HG03175 (cell line): ENCODE data around the gene LGR6.
A peak's percentile ranks its signal among the peaks of the same experiment; 100 is the strongest.
"Not testable (repeated sequence)": the region's sequence is repeated elsewhere in the genome, so short reads cannot be mapped to it uniquely, and the experiment has no call there.

Experiments used
- ATAC-seq: cut with Tn5 transposase; IDR thresholded peaks from one replicate; pipeline ENCODE4 v1.9.1; 2021; ENCODE audit warnings: mild to moderate bottlenecking, moderate library complexity; ENCODE audit not compliant: unreplicated experiment

Gene LGR6

GRCh38 chr1:202176949-202177927, 16.4 kb upstream of the LGR6 start:
- no peak for ATAC-seq

DNA sequence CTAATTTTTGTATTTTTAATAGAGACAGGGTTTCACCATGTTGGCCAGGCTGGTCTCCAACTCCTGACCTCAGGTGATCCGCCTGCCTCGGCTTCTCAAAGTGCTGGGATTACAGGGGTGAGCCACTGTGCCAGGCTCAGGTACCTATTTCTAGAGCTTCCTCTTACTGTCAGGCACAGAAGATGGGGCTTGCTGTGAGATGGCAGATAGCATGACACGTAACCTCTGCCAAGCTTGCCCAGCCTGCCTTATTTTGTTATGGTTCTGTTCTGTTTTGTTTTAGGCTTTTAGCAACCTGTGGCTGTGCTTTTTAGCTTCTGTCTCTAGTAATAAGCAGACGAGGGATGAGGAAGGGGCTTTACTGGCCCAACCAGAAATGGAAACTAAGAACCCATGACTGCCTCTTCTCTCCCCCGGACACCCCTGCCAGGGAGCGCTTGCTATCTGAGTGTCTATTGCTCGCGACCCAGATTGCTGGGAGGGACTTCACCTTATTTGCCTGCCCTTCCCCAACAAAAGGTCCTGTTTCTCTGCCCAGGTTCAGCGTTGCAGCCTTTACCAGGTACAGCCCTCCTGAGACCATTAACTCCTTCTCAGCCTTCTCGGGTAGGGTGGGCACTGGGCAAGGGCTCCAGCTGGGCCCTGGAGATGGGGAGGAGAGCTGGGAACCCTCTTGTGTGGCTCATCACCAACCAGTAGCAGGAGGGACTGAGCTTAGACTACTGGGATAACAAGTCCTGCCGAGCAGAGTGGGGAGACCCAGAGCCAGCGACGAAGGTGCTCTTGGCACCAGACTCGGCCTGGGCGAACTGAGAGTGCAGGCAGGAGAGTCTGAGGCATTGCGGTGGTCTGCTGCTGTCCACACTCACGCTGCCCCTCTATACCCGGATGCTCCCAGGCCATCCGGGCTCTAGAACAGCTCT, 13.5 kb upstream of the LGR6 start:
- ATAC-seq: no peak

DNA sequence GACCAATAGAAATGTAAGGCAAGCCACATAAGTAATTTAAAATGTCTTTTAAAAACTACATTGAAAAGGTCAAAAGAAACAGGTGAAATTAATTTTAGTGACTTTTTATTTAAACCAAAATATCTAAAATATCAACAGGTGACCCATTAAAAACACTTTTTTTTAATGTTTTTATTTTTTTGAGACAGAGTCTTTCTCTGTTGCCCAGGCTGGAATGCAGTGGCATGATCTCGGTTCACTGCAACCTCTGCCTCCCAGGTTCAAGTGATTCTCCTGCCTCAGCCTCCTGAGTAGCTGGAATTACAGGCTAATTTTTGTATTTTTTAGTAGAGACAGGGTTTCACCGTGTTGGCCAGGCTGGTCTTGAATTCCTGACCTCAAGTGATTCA, 12.9 kb upstream of the LGR6 start:
- not testable (repeated sequence) for ATAC-seq

DNA sequence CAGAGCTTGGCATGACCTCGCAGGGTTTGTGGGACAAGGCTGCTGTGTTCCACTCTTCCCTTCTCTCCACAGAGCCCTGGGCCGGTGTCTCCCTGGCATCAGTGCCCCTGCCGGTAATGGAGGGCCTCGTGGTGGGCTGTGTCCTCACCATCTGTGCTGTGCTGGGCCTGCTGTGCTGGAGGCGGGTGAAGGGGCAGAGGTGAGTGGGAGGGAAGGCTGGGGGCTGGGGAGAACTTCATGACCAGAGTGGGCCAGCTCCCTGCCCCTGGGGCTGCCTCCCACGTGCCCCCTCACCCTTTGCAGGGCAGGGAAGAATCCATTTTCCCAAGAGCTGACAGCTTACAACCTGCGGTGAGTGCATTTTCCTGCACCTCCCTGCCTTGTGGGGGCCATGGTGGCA, 12.0 kb upstream of the LGR6 start:
- ATAC-seq: no peak

DNA sequence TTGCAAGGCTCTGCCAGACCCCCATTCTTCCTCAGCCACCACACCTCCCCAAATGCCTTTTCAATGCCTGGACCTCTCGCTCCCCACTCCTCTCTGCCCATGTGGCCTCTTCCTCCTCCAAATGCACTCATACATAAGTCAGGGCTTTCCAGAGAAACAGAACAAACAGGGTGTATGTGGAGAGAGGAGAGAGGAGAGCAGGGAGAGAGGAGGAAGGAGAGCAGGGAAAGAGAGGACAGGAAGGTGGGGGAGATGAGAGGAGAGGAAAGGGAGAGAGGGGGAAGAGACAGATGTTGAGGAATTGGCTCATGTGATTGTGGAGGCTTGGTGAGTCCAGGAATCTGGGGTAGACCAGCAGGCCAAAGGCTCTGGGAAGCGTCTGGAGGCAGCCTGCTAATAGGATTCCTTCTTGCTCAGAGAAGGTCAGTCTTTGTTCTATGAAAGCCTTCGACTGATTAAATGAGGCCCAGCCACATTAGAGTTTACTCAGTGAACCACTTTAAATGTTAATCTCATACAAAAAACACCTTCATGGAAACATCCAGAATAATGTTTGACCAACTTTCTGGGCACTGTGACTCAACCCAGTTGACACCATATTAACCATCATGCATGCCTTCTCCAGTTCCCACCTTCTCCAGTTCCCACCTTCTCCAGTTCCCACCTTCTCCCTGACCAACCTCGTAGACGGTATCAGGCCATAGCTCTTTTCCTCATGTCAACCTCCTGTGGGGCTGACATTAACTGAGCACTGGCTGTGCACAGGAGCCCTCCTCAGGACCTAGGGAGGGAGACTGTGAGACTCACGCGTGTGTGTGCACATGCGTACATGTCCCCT, 11.3 kb upstream of the LGR6 start:
- ATAC-seq: no peak

- ATAC-seq: no peak
These were observed 8.7 kb upstream of the LGR6 start for GRCh38 chr1:202184750-202185460.

DNA sequence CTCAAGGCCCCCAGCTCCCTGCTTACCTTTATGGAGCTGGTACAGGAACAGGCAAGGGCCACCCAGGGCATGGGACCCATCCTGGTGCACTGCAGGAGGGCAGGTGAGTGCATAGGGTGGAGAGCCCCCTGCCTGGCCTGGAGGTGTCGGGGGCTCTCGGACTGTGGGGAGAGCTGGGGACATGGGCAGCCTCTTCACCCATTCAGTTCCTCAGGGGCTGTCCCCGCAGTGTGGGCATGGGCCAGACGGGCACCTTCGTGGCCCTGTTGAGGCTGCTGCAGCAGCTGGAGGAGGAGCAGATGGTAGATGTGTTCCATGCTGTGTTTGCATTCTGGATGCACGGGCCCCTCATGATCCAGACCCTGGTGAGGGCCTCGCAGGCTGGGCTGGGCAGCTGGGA, 7.3 kb upstream of the LGR6 start:
- ATAC-seq: no peak

GRCh38 chr1:202187041-202187671, 6.4 kb upstream of the LGR6 start:
- ATAC-seq: no peak

GRCh38 chr1:202187697-202188407, 5.7 kb upstream of the LGR6 start:
- no peak for ATAC-seq

- peak; percentile 39 for ATAC-seq
These were observed 4.4 kb upstream of the LGR6 start for GRCh38 chr1:202189001-202189790.

DNA sequence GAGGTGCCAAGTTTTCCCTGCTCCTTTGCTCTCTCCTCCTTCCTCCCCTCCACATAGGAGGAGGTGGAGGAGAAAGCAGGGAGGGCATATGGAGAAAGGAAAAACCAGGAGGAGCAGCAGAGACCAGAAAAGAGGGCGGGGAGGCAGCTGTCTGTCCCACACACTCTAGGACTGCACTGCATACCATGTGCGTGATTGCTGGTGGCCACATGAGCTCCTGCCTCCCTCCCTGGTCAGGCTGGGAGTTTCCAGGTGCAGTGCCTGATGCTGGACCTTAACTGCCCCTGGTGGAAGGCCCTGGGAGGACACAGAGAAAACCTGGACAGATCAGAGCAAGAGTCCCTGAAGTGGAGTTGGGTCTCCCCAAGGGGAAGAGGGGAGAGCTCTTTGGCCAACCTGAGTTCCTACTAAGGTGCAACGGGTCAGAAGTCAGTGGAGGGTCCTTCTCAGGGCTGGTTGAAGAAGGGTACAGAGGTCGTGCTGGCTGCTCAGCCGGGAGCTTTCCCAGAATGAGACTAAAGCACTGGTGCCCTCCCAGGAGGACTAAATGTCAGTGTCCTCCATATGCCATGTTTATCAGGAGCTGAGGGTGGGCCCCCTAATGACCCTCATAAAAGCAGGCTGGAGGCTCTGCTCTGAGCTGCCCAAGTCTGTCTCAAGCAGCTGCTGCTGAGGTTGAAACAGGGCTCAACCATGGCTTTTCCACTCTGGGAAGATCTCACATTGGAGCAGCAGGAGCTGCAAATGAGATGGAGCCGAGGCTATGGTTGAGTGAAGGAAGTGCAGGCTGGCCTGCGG, 3.5 kb upstream of the LGR6 start:
- ATAC-seq: no peak

- ATAC-seq: not testable (repeated sequence)
These were observed 2.2 kb upstream of the LGR6 start for GRCh38 chr1:202191391-202191790.

DNA sequence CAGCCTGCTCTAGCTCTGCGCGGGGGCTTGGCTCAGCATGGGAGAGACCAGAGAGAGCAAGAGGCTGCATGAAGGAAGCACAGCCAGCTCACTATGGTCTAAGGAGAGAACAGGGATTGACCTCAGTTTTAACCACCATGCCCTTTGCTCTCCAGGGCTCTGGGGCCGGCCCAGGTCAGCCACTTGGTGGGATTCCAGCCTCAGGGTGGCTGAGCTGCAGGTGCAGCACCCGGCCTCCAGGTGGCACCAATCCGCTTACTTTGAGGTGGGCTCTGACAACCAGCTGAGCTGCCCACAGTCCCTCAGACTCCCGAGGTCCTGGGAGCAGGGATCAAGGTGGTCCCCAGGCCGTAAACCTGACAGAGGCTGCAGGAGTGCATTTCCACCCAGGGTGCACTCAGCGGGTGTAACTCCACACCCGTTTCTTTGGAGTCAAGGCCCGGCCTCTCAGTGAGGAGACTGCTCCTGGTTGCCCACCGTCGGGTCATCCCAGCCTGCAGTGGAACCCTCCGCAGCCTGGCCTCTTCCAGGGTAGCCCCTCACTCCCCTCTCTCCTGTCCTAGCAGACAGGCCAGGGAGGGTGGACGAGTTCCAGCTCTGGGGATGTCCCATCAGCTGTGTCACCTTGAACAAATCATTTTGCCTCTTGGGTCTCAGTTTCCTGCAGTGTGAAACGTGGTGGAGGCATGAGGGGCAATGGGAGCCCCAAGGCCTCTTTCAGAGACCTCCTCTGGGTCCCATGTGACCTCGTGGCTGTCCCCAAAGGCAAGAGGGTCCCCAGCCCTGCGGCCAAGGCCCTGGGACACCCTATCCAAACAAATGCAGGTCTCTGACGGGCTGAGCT, 607 bp upstream of the LGR6 start:
- ATAC-seq: peak; percentile 61

- ATAC-seq: no peak
These were observed 689 bp downstream of the LGR6 start for GRCh38 chr1:202194328-202194648.

DNA sequence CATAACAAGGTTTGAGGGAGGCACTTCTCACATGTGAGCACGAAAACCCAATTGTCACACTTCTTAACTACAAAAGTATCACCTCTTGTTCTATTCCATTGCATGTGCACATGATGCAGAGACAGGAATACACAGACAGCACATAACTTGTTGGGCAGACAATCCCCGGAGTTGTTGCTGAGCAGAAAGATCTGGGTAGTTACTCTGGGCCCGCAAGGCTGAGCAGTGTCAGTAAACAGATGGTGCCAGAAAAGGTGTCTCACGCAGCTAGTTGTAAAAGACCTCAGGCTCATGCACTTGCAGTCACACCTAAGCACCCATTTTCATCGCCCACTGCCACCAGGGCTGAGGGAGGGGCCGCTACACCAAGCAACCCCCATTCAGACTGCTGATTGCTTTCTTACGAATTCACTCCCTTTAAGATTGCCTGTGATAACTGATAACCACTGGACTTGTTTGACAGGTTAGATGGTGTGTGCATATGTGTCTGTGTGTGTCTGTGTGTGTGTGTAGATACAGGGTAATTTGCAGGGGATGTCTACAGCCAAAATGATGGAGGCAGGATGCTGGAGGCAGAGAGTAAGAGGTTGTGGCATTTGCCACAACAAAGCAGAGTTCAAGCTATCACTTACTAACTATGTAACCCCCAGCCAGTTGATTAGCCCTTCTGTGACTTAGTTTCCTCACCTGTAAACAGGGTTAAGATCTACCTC, 4.2 kb downstream of the LGR6 start:
- no peak for ATAC-seq

DNA sequence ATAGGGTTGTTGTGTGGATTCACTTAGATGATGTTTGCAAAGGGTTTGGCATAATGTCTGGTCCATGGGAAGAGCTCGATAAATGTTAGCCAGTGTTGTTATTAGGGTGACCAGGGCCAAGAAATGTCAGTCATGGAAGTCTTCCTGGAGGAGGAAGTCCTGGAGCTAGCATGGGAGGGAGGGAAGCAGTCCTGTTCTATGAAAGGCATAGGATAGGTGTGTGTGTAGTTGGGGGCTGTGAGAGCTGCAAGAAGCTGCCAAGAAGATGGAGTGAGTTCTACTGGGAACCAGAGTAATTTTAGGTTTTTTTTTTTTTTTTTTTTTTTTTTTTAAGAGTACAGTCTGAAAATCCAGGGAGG, 4.7 kb downstream of the LGR6 start:
- ATAC-seq: no peak
